K562 (cell line): Measurements from ENCODE around the gene ANAPC16. TPM values are rescaled to one million over a fixed set of nuclear protein-coding genes. Genes with fewer than 3 reads are reported as not detected.

Experiments
- ARID1B ChIP-seq: fragments of 450-650 bp; IDR thresholded peaks from 2 replicates; pipeline ENCODE4 v1.6.1; 2016; ENCODE audit warnings: antibody characterized with exemption, mild to moderate bottlenecking, inconsistent platforms
- BRD4 ChIP-seq: fragments of 200-600 bp; sonication (generic); IDR thresholded peaks from 2 replicates; pipeline ENCODE4 v1.6.1; 2017; ENCODE audit warnings: inconsistent platforms
- CBX2 ChIP-seq: fragments of 200-600 bp; sonication (generic); IDR thresholded peaks from one replicate; pipeline ENCODE4 v1.6.1; 2012; ENCODE audit warnings: mild to moderate bottlenecking, low read length, inconsistent platforms; ENCODE audit not compliant: insufficient read depth, poor library complexity, severe bottlenecking
- HIVEP1 ChIP-seq: fragments of 250-450 bp; sonication (Bioruptor Pico); IDR thresholded peaks from 2 replicates; pipeline ENCODE4 v1.4.0; 2020; ENCODE audit warnings: mild to moderate bottlenecking
- ILK ChIP-seq: fragments of 450-650 bp; IDR thresholded peaks from 2 replicates; pipeline ENCODE4 v1.6.1; 2016; ENCODE audit warnings: missing genetic modification characterization, low read depth, mild to moderate bottlenecking, missing compliant biosample characterization, moderate library complexity, borderline replicate concordance
- KDM4B ChIP-seq, 2 experiments: fragments of 450-650 bp in 1 of 2; sonication (generic) in 1 of 2; IDR thresholded peaks; 2 replicates each; pipeline ENCODE4 v1.6.1; 2016 to 2017; ENCODE audit warnings: borderline replicate concordance in 2 of 2, antibody characterized with exemption in 1 of 2, low read depth in 1 of 2, mild to moderate bottlenecking in 1 of 2
- KLF10 ChIP-seq: fragments of 250-450 bp; sonication (Bioruptor Pico); IDR thresholded peaks from 2 replicates; pipeline ENCODE4 v1.6.1; 2021; ENCODE audit warnings: matching md5 sums
- MAFG ChIP-seq: fragments of 450-650 bp; conservative IDR thresholded peaks from 2 replicates; pipeline ENCODE4 v1.6.1; 2016; ENCODE audit warnings: missing genetic modification characterization, missing compliant biosample characterization
- NFATC3 ChIP-seq: fragments of 450-650 bp; IDR thresholded peaks from 2 replicates; pipeline ENCODE4 v1.6.1; 2017; ENCODE audit warnings: mild to moderate bottlenecking
- NFE2 ChIP-seq: IDR thresholded peaks from 2 replicates; pipeline ENCODE4 v1.6.1; 2014; ENCODE audit warnings: antibody characterized with exemption, low read depth
- NFYB ChIP-seq: IDR thresholded peaks from 2 replicates; pipeline ENCODE4 v1.6.1; 2011; ENCODE audit warnings: mild to moderate bottlenecking, moderate library complexity; ENCODE audit not compliant: insufficient read length; ENCODE audit errors: extremely low read depth
- PCBP1 ChIP-seq: fragments of 200-400 bp; formaldehyde crosslinking; IDR thresholded peaks from 2 replicates; pipeline ENCODE4 v1.6.1; 2018; ENCODE audit warnings: mild to moderate bottlenecking, low read depth, low read length; ENCODE audit not compliant: poor library complexity, severe bottlenecking
- PML ChIP-seq: IDR thresholded peaks from 2 replicates; pipeline ENCODE4 v1.6.1; 2012; ENCODE audit warnings: low read length, inconsistent platforms
- POLR2B ChIP-seq: fragments of 450-650 bp; IDR thresholded peaks from 2 replicates; pipeline ENCODE4 v1.6.1; 2018; ENCODE audit warnings: low read depth; ENCODE audit not compliant: partially characterized antibody
- PPARD ChIP-seq: fragments of 250-450 bp; sonication (Bioruptor Pico); IDR thresholded peaks from 2 replicates; pipeline ENCODE4 v1.8.0; 2022; ENCODE audit warnings: inconsistent platforms, mild to moderate bottlenecking, moderate library complexity
- PTBP1 ChIP-seq: fragments of 200-400 bp; formaldehyde crosslinking; IDR thresholded peaks from 2 replicates; pipeline ENCODE4 v1.6.1; 2017; ENCODE audit warnings: low read depth, low read length
- SAFB2 ChIP-seq: fragments of 200-400 bp; formaldehyde crosslinking; IDR thresholded peaks from 2 replicates; pipeline ENCODE4 v1.6.1; 2018; ENCODE audit warnings: borderline replicate concordance, low read length, low read depth, moderate library complexity; ENCODE audit not compliant: severe bottlenecking
- SRSF3 ChIP-seq: fragments of 200-400 bp; formaldehyde crosslinking; IDR thresholded peaks from 2 replicates; pipeline ENCODE4 v1.6.1; 2016; ENCODE audit warnings: mild to moderate bottlenecking, low read length, moderate library complexity; ENCODE audit not compliant: insufficient read depth
- STAT5A ChIP-seq: IDR thresholded peaks from 2 replicates; pipeline ENCODE4 v1.6.1; 2012; ENCODE audit warnings: low read length, inconsistent platforms, borderline replicate concordance
- TCF7L2 ChIP-seq: fragments of 150-350 bp; IDR thresholded peaks from 2 replicates; pipeline ENCODE4 v1.6.1; 2016; ENCODE audit warnings: low read depth, mild to moderate bottlenecking, low read length, moderate library complexity
- ZFP1 ChIP-seq: fragments of 450-650 bp; formaldehyde crosslinking; IDR thresholded peaks from 2 replicates; pipeline ENCODE4 v1.4.0; 2020; ENCODE audit warnings: mild to moderate bottlenecking, mixed read lengths
- ZNF79 ChIP-seq: fragments of 250-450 bp; sonication (Bioruptor Pico); IDR thresholded peaks from 2 replicates; pipeline ENCODE4 v1.4.0; 2020; ENCODE audit warnings: low read depth, mild to moderate bottlenecking, moderate library complexity
- ZZZ3 ChIP-seq: fragments of 450-650 bp; IDR thresholded peaks from 2 replicates; pipeline ENCODE4 v1.6.1; 2016; ENCODE audit warnings: antibody characterized with exemption, mild to moderate bottlenecking, moderate library complexity
- polyA plus RNA-seq, 8 experiments: library from polyadenylated mRNA; depleted of rRNA in 4 of 8; stranded (reverse) in 5 of 8; unstranded in 3 of 8; fragments of >200 nt; fragmentation: Nextera tagmentation in 2 of 8; fragmentation: Illumina TruSeq in 1 of 8; extraction: Ambion mirVana in 2 of 8; extraction: Trizol in 1 of 8; gene quantifications; 2 replicates each; pipeline versions ENCODE4 v1.2.1 to v1.2.3, GENCODE V29; 2011 to 2014; ENCODE audit warnings: inconsistent platforms in 1 of 8, missing spikeins in 1 of 8
- total RNA-seq, 7 experiments: library from RNA; depleted of rRNA in 6 of 7; stranded (reverse); fragments of >200 nt in 6 of 7; fragmentation: Illumina TruSeq in 2 of 7; extraction: Trizol in 2 of 7; gene quantifications; 2 replicates each; pipeline versions ENCODE4 v1.2.1 to v1.2.3, GENCODE V29; 2011 to 2021; ENCODE audit warnings: low replicate concordance in 1 of 7
- TF ChIP-seq, protein P1 (sequence below): fragments of 250-450 bp; sonication (Bioruptor Pico); IDR thresholded peaks from 2 replicates; pipeline ENCODE4 v1.4.0; 2020; ENCODE audit warnings: mild to moderate bottlenecking
- TF ChIP-seq, protein P2 (sequence below): IDR thresholded peaks from 2 replicates; pipeline ENCODE4 v1.6.1; 2012; ENCODE audit warnings: low read depth, low read length, improper control_type of control experiment, borderline replicate concordance

ANAPC16 gene
- total and polyA plus RNA-seq, 9 of the 15 experiments (the other 6 are each of a cell fraction or from before 2014, with no cell fraction given) = 42.6 to 208 (median 108) TPM

DNA sequence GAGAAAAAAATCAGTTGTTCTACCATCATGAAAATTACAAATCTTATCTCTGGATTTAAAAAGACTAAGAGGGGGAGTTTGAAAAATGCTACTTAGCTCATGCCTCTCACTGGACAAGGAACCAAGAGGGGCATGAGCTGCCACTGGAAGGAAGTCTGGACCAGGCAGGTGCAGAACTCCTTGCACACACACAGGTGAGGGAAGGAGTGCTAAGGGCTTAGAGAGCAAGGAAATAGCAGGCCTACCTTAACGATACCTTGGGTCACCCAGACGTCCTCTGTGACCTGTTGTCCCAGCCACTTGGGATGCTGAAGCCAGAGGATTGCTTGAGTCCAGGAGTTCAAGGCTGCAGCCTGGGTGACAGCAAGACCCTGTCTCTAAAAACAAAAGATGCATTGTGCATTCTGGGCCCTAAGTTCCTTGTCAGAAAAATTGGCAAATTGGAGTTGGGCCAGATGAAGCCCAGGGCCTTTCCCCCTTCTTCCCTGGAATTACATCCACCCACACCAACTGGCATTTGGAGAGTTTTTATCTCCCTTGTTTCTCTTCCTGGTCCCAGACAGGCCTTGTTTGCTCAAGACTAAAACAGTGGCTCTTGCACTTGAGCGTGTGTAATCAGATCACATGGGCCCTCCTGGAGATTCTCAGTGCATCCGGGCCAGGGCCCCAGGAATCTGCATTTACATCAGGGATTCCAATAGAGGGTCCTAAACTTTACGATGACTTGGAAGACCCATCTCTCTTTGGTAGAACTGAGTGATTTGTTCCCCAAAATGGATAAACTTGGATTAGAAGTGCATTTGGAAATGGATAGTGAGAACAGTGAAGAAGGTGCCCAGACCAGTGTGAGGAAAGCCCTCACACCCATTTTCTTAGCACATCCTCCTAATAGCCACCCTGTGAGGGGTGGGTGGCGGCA lies 60.9 kb downstream of the ANAPC16 start (continued):
- TF ChIP-seq SAFB2 (no peak), PML (peak; percentile 60), POLR2B (peak; percentile 93), HIVEP1 (CRISPR knock-in tag) (peak; percentile 78; the same call in 1 of the 2 replicates), ARID1B (no peak), NFYB (no peak), NFATC3 (peak; percentile 92), KDM4B (IDR thresholded peaks at IDR 0.05; ENCODE audit: borderline replicate concordance in 2 of 2, low read depth in 1 of 2) (peak in 1 of 2 experiments; percentile 20; a peak in 1 of 4 replicates), ZFP1 (peak; percentile 88), PCBP1 (no peak), SRSF3 (no peak), ZNF79 (no peak), ILK (tag) (no peak), ZZZ3 (no peak), CBX2 (no peak), STAT5A (no peak), TCF7L2 (no peak), MAFG (tag) (no peak), BRD4 (peak; percentile 66; the same call in 1 of the 2 replicates), PPARD (no peak), PTBP1 (peak; percentile 21; the same call in 1 of the 2 replicates), NFE2 (no peak), KLF10 (CRISPR knock-in tag) (peak; percentile 80; the same call in 1 of the 2 replicates)
- TF ChIP-seq, protein P1, sequence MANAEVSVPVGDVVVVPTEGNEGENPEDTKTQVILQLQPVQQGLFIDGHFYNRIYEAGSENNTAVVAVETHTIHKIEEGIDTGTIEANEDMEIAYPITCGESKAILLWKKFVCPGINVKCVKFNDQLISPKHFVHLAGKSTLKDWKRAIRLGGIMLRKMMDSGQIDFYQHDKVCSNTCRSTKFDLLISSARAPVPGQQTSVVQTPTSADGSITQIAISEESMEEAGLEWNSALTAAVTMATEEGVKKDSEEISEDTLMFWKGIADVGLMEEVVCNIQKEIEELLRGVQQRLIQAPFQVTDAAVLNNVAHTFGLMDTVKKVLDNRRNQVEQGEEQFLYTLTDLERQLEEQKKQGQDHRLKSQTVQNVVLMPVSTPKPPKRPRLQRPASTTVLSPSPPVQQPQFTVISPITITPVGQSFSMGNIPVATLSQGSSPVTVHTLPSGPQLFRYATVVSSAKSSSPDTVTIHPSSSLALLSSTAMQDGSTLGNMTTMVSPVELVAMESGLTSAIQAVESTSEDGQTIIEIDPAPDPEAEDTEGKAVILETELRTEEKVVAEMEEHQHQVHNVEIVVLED (CRISPR knock-in tag) = 0 out of 2 replicates have a peak, but pooled peaks have one; percentile 17
- TF ChIP-seq, protein P2, sequence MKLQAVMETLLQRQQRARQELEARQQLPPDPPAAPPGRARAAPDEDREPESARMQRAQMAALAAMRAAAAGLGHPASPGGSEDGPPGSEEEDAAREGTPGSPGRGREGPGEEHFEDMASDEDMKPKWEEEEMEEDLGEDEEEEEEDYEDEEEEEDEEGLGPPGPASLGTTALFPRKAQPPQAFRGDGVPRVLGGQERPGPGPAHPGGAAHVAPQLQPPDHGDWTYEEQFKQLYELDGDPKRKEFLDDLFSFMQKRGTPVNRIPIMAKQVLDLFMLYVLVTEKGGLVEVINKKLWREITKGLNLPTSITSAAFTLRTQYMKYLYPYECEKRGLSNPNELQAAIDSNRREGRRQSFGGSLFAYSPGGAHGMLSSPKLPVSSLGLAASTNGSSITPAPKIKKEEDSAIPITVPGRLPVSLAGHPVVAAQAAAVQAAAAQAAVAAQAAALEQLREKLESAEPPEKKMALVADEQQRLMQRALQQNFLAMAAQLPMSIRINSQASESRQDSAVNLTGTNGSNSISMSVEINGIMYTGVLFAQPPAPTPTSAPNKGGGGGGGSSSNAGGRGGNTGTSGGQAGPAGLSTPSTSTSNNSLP = no peak; the same call in 1 of the 2 replicates
